Peyer's patch (tissue), 4 donors: ENCODE results near the gene TMBIM1. TPM values are rescaled to one million over a fixed set of nuclear protein-coding genes. Genes with fewer than 3 reads are reported as not detected.

Experiments
- DNase-seq, 3 donors: peaks; one replicate each; pipeline ENCODE4 v3.0.0-alpha.2; 2017 to 2019
- H3K27ac ChIP-seq, 4 donors: fragments of 200-600 bp; sonication (generic); one replicate each; pipeline ENCODE4 v1.5.1; 2016 to 2019
- H3K27me3 ChIP-seq, 2 donors: fragments of 200-600 bp; sonication (generic); one replicate each; pipeline ENCODE4 v1.5.1; 2019
- H3K36me3 ChIP-seq, 3 donors: fragments of 200-600 bp; sonication (generic); one replicate each; pipeline ENCODE4 v1.5.1; 2016 to 2019
- H3K4me1 ChIP-seq, 4 donors: fragments of 200-600 bp; sonication (generic); one replicate each; pipeline ENCODE4 v1.5.1; 2016 to 2019
- H3K4me3 ChIP-seq, 4 donors: fragments of 200-600 bp; sonication (generic); 1 replicate in 3 of 4; 2 replicates in 1 of 4; pipeline ENCODE4 v1.5.1; 2016 to 2019; ENCODE audit warnings: mild to moderate bottlenecking in 1 of 4
- H3K9me3 ChIP-seq, 4 donors: fragments of 200-600 bp; sonication (generic); one replicate each; pipeline ENCODE4 v1.5.1; 2016 to 2019; ENCODE audit warnings: mild to moderate bottlenecking in 1 of 4
- POLR2A ChIP-seq, 2 donors: fragments of 450-650 bp; IDR thresholded peaks; one replicate each; pipeline ENCODE4 v1.5.1; 2017; ENCODE audit warnings: antibody characterized with exemption in 2 of 2, mild to moderate bottlenecking in 2 of 2, moderate library complexity in 2 of 2
- total RNA-seq, 4 donors: library from RNA; depleted of rRNA; stranded (reverse); fragments of >200 nt; gene quantifications; one replicate each; pipeline ENCODE4 v1.1.0, GENCODE V29; 2016
- TF ChIP-seq, protein P1 (sequence below), 6 experiments: fragments of 450-650 bp in 4 of 6; fragments of 200-600 bp in 2 of 6; sonication (generic) in 1 of 6; IDR thresholded peaks; one replicate each; pipeline ENCODE4 v1.5.1; 2017 to 2019; ENCODE audit warnings: antibody characterized with exemption in 6 of 6, mild to moderate bottlenecking in 3 of 6, moderate library complexity in 1 of 6

The TMBIM1 gene
- total RNA-seq, 4 donors from 2014 or later: 97.4 to 431 (median 280) TPM

DNA sequence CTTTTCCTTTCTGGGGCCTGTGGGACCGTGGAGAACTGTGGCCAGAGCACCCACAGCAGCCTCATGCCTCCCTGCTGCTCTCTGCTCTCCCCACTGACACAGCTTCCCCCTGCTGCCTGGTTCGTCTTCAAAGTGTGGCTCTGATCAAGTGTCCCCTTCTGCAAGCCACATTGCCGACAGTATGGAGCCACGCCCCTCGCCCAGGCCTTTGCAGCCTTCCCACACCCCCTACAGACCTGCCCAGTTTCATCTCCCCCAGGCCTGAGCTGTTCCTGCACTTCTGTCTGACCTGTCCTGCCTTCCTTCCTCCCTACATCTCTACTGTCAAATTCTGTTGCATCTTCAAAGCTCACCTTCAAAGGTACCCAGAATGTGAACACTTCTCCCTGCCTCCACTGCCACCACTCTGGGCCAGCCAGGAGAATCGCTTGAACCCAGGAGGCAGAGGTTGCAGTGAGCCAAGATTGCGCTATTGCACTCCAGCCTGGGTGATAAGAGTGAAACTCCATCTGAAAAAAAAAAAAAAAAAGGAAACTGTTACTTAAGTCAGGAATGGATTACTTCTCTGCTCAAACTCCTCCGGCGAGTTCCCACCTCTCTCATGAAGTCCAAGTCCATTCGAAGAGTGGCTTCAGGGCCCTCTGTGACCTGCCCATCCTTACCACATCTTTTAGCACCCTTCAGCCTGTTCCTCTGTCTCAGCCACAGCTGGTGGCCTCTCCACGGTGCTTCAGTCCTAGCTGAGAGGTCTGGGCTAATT lies 35.3 kb upstream of the TMBIM1 start:
- Histone ChIP-seq H3K36me3 (no peaks in the 10 kb centered on the region), H3K27ac (peak overlapping the region in 1 of 4 donors; percentile 38), H3K27me3 (no peaks in the 10 kb centered on the region), H3K4me3 (no peak overlapping the region), H3K9me3 (no peaks in the 10 kb centered on the region), H3K4me1 (peaks cover 0 to 24% (median 5%) of the 10 kb centered on the region in 4 donors)
- DNase-seq: no peak
- TF ChIP-seq, protein P1, sequence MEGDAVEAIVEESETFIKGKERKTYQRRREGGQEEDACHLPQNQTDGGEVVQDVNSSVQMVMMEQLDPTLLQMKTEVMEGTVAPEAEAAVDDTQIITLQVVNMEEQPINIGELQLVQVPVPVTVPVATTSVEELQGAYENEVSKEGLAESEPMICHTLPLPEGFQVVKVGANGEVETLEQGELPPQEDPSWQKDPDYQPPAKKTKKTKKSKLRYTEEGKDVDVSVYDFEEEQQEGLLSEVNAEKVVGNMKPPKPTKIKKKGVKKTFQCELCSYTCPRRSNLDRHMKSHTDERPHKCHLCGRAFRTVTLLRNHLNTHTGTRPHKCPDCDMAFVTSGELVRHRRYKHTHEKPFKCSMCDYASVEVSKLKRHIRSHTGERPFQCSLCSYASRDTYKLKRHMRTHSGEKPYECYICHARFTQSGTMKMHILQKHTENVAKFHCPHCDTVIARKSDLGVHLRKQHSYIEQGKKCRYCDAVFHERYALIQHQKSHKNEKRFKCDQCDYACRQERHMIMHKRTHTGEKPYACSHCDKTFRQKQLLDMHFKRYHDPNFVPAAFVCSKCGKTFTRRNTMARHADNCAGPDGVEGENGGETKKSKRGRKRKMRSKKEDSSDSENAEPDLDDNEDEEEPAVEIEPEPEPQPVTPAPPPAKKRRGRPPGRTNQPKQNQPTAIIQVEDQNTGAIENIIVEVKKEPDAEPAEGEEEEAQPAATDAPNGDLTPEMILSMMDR (IDR thresholded peaks at IDR 0.05): no peak
- TF ChIP-seq POLR2A (IDR thresholded peaks at IDR 0.05): no peak

DNA sequence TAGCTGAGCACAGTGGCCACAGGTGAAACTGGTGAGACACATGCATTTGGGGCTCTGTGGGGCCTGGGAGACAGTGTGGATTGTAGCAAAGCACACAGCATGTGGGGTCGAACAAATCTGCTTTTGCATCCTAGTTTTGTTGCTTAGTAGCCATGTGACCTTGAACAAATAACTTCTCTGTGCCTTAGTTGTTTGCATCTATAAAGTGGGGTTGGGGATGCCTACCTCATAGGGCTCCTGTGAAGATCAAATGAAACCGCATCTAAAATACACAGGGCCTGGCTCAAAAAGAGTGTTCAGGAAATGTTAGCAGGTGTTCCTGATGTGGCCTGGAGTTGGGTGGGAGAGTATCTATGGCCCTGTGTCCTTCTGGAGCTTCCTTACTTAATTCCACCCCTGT lies 34.0 kb upstream of the TMBIM1 start:
- no peak for TF ChIP-seq POLR2A (IDR thresholded peaks at IDR 0.05)
- TF ChIP-seq, protein P1 (IDR thresholded peaks at IDR 0.05): no peak
- no peaks in the 10 kb centered on the region for H3K36me3 ChIP-seq
- H3K27ac ChIP-seq: no peak overlapping the region
- H3K9me3 ChIP-seq: no peaks in the 10 kb centered on the region
- H3K27me3 ChIP-seq: no peaks in the 10 kb centered on the region
- peaks cover 0 to 32% (median 5%) of the 10 kb centered on the region in 4 donors for H3K4me1 ChIP-seq
- no peak for DNase-seq
- no peak overlapping the region for H3K4me3 ChIP-seq

DNA sequence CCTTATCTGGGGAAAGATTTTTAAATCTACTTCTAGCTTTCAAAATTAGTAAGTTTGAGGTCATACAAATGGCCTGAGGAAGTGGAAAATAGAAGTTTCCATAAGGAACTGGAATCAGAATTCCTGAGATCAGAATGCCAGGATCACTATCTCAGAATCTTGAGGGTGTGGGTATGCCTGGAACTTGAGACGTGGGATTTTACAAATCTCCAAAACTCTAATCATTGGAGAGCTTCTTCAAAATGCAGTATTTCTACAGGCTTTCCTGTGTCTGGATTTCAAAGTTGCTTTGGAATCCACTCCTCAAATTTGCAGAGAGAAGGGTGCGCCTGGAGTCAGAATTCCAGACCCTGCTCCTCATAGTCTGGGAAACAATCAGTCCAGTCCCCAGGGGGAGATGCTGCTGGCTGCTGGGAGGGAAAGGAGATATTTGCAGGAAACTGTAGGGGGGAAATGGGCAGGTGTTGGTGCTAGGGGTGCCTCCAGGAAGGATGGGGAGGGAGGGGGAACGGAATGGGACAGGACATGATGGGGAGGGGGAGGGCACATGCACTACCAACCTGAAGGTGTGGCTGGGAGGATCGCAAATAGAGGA lies 33.4 kb upstream of the TMBIM1 start:
- H3K36me3 ChIP-seq: no peaks in the 10 kb centered on the region
- no peaks in the 10 kb centered on the region for H3K9me3 ChIP-seq
- peaks cover 0 to 38% (median 5%) of the 10 kb centered on the region in 4 donors for H3K4me1 ChIP-seq
- TF ChIP-seq POLR2A (IDR thresholded peaks at IDR 0.05): no peak
- TF ChIP-seq, protein P1 (IDR thresholded peaks at IDR 0.05): no peak
- no peak overlapping the region for H3K4me3 ChIP-seq
- DNase-seq: no peak
- no peaks in the 10 kb centered on the region for H3K27me3 ChIP-seq
- H3K27ac ChIP-seq: no peak overlapping the region

DNA sequence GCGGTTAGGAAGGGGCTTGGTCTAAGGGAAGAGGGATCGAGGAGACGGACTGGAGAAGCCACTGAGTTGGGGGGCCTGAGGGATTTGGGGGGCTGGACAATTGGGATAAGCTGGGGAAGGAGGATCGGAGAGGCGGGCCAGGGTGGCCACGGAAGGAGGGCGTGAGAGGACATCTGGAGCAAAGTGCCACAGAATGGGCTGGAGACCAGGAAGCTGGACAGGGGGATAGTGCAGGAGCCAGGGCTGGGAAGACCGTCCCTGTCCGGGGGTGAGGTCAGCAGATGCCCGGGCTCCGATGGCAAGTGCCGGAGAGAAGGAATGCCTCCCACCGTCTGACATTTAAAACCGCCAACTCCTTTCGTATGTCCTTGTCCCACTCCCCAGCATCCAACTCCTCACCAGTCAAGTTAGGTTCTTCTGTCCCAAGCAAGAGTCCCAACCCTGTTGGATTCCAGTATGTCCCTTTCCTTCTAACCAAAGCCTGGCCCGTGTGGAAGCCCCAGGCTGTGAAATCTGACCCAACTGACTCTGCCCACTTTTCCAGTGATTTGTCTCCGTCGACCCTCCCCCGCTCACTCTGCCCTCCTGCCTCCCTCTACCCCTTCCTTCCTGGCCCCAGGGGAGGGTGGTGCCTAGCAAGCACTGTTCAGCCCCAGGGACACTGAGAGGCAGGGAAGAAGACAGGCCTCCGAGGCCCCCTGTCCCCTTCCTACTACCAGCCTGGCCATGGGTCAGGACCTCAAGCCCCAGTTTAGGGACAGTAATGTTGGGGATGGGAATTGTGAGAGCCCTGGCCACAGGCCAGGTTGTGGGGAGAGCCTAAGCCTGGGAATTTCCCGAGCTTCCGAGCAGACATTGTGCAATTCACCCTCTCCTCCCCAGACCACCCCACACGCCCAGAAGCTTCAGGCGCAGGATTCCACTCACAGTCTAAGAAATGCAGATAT lies 31.5 kb upstream of the TMBIM1 start:
- Histone ChIP-seq H3K27ac (peak overlapping the region; percentile 66 to 97 (median 80)), H3K9me3 (no peaks in the 10 kb centered on the region), H3K4me1 (peaks cover 0 to 39% (median 5%) of the 10 kb centered on the region in 4 donors), H3K36me3 (no peaks in the 10 kb centered on the region), H3K27me3 (no peaks in the 10 kb centered on the region), H3K4me3 (peak overlapping the region; percentile 58 to 93 (median 70))
- peak in 1 of 3 donors; percentile 55 for DNase-seq
- TF ChIP-seq, protein P1 (IDR thresholded peaks at IDR 0.05): no peak
- TF ChIP-seq POLR2A (IDR thresholded peaks at IDR 0.05): no peak

DNA sequence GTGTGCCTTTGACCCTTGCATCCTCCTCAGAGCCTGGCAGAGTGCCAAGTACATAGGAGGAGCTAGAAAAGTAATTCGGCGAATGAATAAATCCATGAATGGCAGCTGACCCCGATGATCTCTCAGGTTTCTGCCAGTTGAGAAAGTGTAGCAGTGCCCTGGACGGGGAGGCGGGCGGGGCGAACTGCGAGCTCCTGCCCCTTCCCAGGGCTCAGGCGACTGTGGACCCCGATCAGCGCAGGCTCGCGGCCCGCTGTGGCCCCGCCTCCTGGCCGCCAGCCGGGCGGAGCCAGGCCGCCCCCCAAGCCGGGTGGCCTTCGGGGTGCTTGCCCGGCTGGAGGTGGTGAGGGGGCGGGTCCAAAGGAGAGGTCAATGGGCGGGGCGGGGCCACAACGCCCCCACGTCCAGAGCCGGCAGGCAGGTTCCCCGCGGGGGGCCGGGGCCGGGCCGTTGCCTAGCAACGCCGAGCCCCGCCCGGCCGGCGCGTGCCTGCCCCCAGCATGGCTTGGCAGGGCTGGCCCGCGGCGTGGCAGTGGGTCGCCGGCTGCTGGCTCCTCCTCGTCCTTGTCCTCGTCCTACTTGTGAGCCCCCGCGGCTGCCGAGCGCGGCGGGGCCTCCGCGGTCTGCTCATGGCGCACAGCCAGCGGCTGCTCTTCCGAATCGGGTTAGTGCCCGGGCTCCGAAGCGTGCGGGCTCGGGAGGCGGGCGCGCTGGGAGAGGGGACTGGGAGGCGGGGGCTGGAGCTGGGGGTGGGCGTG lies 30.6 kb upstream of the TMBIM1 start:
- H3K27ac ChIP-seq: peak overlapping the region; percentile 66 to 97 (median 80)
- DNase-seq: peak; percentile 68 to 89 (median 88)
- no peaks in the 10 kb centered on the region for H3K9me3 ChIP-seq
- TF ChIP-seq, protein P1 (IDR thresholded peaks at IDR 0.05): no peak
- TF ChIP-seq POLR2A (IDR thresholded peaks at IDR 0.05): peak; percentile 34 to 74
- peaks cover 0 to 39% (median 5%) of the 10 kb centered on the region in 4 donors for H3K4me1 ChIP-seq
- no peaks in the 10 kb centered on the region for H3K27me3 ChIP-seq
- H3K4me3 ChIP-seq: peak overlapping the region; percentile 58 to 93 (median 70)
- no peaks in the 10 kb centered on the region for H3K36me3 ChIP-seq
